HFF-Myc (cell line): ENCODE data around the gene HAUS7.

Experiments used
- DNase-seq: peaks from one replicate; pipeline ENCODE4 v3.0.0-alpha.2; 2011; ENCODE audit warnings: low read depth; ENCODE audit errors: extremely low read depth
- H3K4me3 ChIP-seq: replicated peaks from 2 replicates; pipeline ENCODE4 v1.5.1; 2011; ENCODE audit warnings: low read depth, mild to moderate bottlenecking, control low read depth, low read length
- CTCF ChIP-seq: IDR thresholded peaks from 2 replicates; pipeline ENCODE4 v1.5.1; 2012; ENCODE audit warnings: mild to moderate bottlenecking, low read depth, low read length, control low read depth; ENCODE audit errors: missing control alignments

The HAUS7 gene

GRCh38 chrX:153458476-153458875 lies 11.9 kb downstream of the HAUS7 start:
- TF ChIP-seq CTCF = no peak
- H3K4me3 ChIP-seq = no peak overlapping the region
- no peak for DNase-seq

- H3K4me3 ChIP-seq = no peak overlapping the region
- DNase-seq = no peak
- TF ChIP-seq CTCF = no peak
These were observed 12.4 kb downstream of the HAUS7 start for GRCh38 chrX:153457827-153458466.

GRCh38 chrX:153457136-153457825 lies 13.1 kb downstream of the HAUS7 start:
- H3K4me3 ChIP-seq = no peak overlapping the region
- no peak for TF ChIP-seq CTCF
- DNase-seq = no peak

GRCh38 chrX:153456704-153457103 lies 13.7 kb downstream of the HAUS7 start:
- H3K4me3 ChIP-seq = no peak overlapping the region
- no peak for TF ChIP-seq CTCF
- DNase-seq = no peak

- no peak for DNase-seq
- no peak for TF ChIP-seq CTCF
- no peak overlapping the region for H3K4me3 ChIP-seq
These were observed 14.2 kb downstream of the HAUS7 start for GRCh38 chrX:153456161-153456560.

- no peak for TF ChIP-seq CTCF
- DNase-seq = no peak
- no peak overlapping the region for H3K4me3 ChIP-seq
These were observed 14.8 kb downstream of the HAUS7 start for GRCh38 chrX:153455571-153455970.
